Epithelial cell of prostate (primary cell): ENCODE measurements around the gene HNF1B.
A peak's percentile ranks its signal among the peaks of the same experiment; 100 is the strongest.
"Not testable (repeated sequence)": the region's sequence is repeated elsewhere in the genome, so short reads cannot be mapped to it uniquely, and the experiment has no call there.

Source experiments
- DNase-seq: peaks from one replicate; pipeline ENCODE4 v3.0.0-alpha.2; 2011; ENCODE audit warnings: low read depth, low spot score
- H3K27ac ChIP-seq: fragments of 450-650 bp; 2 replicates; pipeline ENCODE4 v1.5.1; 2017; ENCODE audit warnings: mild to moderate bottlenecking

Gene HNF1B, protein sequence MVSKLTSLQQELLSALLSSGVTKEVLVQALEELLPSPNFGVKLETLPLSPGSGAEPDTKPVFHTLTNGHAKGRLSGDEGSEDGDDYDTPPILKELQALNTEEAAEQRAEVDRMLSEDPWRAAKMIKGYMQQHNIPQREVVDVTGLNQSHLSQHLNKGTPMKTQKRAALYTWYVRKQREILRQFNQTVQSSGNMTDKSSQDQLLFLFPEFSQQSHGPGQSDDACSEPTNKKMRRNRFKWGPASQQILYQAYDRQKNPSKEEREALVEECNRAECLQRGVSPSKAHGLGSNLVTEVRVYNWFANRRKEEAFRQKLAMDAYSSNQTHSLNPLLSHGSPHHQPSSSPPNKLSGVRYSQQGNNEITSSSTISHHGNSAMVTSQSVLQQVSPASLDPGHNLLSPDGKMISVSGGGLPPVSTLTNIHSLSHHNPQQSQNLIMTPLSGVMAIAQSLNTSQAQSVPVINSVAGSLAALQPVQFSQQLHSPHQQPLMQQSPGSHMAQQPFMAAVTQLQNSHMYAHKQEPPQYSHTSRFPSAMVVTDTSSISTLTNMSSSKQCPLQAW

DNA sequence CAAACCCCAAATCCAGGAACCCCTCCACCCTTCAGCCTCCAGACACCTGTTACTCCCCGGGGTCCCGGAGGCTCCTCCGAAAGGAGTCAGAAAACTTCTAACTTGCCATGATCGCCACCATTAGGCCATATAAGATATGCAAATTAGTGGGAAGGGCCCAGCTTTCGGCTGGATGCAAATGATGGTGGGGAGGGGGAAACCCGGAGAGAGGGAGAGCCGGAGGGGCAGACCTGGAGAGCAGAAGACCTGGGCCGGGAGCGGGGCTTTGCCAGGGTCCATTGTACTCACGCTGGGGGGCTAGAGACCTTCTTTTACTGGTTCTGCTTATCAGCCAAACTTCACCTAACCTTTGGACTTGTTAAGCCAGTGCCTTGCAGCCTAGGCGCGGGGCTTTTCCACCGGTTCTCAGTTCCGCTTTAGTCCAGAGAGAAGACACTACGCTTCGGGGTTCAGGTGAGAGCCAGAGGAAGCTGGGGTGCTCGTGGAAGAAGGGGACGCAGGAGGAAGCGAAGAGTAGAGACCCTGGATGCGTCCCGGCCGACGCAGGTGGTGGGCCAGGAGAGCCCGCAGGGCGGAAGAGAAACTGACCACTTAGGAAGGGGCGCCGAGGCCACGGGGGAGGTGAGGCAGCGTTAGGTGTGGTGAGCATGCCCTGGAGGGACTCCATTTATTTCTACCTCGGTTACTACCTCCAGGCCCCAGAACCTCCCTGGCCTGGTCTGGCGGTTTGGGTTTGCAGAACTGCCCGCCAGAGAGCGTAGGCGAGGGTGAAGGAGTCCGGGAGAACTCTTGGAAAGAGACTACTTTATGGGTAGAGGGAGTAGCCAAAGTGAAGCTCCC is at the start of gene HNF1B:
Gene HNF1B, minus strand, starts transcription at position 99 of the 840 bp plus-strand sequence. CDS start 175 bp downstream, outside the sequence.
- peak within 1 kb of the TSS; percentile 70 for H3K27ac ChIP-seq
- DNase-seq = no peak

- no peak for DNase-seq
These were observed 47.9 kb upstream of the HNF1B start for GRCh38 chr17:37792787-37793186.

DNA sequence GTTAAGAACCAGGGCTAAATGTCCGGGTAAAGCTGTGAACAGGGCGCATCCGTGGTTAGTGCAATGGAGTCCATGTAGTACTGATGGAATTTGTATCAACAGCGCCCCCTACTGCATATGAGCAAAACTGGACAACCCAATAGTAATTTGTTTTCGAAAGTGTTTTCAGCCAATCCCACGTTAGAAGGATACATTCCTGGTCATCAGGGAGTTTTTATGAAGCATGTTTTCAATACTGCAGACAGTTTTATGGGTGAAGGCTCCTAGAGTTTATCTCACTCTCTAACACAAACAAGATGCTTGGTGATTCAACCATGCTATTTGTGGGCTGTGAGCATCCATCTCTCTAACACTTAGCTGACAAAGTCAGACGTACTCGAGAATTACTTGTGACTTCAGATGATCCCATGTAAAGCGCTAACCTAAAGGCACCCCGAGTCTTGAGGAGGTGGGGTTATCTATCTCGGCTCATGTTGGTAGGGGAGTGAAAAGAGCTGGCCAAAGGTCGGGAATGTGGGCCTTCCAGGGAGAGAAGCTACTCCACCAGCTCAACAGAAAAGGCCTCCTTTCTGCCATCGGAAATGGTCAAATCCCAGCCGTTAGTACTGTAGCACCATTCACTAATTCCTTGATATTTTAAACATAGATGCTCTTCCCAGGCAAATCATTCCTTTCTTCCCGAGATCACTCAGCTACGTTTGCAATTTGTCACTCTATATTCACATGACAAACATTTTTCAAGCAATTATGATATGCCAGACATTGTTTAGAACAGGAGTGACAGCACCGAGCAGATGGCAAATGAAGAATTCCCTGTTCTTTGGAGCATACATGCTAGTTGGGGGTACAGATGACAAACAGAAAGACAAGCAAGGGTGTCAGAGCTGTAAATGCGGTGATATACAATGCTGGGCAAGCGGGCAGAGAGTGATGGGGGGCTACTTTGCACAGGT is 46.9 kb upstream of the HNF1B start:
- no peak for DNase-seq
- H3K27ac ChIP-seq = no peak overlapping the region

More at GRCh38 chr17:37792787-37793186, 47.9 kb upstream of the HNF1B start:
- H3K27ac ChIP-seq = no peak overlapping the region

DNA sequence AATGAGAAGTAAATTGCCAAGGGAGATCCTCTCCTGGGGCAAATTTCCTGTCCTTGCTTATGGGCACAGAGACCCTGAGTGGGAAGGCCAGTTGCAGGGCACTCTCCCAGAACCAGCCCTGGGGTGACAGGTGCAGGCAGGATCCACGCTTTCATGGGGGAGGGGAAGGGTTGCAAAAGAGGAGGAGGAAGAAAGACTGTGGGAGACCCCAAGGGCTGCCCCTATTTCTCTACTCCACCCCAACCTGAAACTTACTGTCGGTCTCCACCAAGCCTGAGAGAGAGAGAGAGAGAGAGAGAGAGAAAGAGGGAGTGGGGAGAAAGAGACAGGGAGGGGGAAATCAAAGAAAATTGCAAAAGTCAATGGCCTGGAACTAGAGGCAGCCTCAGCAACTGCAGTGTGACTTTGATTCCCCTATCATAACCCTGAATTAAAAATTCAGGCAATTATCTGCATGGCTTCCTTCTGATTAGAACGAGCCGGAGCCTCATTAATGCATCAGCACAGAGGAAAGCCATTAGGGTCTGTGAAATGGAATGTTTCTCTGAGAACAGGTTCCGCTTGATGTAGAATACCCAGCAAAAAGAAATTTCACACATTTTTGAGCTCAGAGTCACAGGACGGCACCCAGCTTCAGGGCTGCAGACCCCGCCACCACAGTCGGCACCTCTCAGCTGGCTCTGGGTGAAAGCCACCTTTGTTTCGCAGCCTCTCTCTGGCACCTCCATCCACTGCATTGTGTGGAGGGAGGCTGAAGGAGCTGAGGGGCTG is 45.1 kb upstream of the HNF1B start:
- DNase-seq = no peak
- H3K27ac ChIP-seq = no peak overlapping the region

DNA sequence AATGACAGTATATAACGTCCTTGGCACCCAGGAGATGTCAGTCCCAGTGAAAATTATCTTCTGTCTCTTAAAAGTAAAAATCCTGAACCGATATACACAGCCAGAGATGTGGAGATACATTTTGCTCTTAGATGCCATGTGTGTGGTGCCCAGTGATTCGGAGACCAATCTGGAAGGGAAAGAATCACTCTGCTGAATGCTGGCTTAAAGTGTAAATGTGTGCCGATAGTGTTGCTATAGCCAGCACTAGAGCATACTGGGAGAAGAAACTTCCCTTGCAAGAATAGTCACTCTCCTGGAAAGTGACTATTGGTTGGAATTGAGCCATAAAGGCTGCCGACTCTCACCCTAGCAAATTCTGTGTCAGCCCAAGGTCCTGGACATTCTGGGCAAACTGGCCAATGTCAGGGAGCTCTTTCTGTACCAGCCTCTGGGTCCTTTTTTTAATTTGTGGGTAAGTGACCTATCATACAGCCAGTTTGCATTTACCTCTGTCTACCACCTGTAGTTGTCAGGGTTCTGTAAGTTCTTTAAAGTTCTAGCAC is 44.2 kb upstream of the HNF1B start:
- DNase-seq = no peak
- H3K27ac ChIP-seq = no peak overlapping the region

- DNase-seq = no peak
- no peak overlapping the region for H3K27ac ChIP-seq
These were observed 43.7 kb upstream of the HNF1B start for GRCh38 chr17:37788526-37788925.

DNA sequence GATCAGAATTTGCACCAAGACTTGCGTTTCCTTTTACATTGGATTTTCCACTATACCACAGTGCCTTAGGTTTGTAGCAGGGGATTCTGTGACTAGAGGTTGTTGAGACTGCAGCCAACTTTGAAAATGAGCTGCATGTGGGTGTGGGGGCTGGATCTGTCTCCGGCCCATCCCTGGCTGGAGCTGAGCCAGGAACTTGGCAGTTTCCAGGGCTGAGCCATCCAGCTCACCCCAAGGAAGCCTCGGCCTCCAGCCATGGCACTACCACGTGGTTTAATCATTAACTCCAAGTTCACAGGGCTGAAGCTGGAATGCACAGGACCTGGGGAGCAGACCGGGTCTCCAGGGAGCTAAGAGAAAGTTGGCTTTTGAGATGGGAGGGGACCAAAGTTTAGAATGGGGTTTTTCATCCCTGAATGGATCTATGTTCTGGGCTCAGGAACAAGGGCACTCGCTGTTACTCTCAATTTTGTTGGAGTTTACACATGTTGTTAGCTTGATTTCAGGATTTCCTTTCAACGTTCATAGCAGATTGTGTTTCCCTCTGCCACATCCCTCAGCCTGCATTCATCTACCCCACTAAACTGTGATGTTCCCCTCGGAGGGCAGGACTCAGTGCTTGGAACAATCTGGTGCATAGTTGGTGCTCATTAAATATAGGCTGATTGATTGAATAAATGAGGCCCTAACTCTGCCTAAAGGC is 42.3 kb upstream of the HNF1B start:
- no peak for DNase-seq

DNA sequence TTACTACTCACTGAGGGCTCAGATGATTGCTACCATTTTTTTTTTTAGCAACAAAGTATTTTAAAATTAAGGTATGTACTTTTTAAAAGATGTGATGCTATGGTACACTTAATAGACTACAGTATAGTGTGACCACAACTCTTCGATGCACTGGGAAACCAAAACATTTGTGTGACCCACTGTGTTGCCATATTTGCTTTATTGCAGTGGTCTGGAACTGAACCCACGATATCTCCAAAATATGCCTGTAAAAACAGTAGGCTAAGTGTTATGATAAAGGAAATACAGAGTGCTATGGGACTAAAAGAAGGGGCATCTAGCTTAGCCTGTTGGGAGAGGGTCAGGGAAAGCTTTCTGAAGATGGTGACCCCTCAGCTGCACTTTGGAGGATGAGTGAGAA is 41.6 kb upstream of the HNF1B start:
- no peak for DNase-seq
- H3K27ac ChIP-seq = no peak overlapping the region

More for the DNA sequence above, 42.3 kb upstream of the HNF1B start:
- no peak overlapping the region for H3K27ac ChIP-seq

DNA sequence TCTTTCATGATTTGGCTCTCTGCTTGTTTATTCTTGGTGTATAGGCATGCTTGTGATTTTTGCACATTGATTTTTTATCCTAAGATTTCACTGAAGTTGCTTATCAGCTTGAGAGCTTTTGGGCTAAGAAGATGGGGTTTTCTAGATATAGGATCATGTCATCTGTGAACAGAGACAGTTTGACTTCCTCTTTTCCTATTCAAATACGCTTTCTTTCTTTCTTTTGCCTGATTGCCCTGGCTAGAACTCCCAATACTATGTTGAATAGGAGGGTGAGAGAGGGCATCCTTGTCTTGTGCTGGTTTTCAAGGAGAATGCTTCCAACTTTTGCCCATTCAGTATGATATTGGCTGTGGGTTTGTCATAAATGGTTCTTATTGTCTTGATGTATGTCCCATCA is 37.6 kb upstream of the HNF1B start:
- H3K27ac ChIP-seq, DNase-seq: not testable (repeated sequence)

GRCh38 chr17:37781451-37781850 is 36.6 kb upstream of the HNF1B start:
- no peak overlapping the region for H3K27ac ChIP-seq
- DNase-seq = no peak

- no peak overlapping the region for H3K27ac ChIP-seq
- no peak for DNase-seq
These were observed 34.7 kb upstream of the HNF1B start for GRCh38 chr17:37779554-37779953.

- no peak overlapping the region for H3K27ac ChIP-seq
These were observed 29.6 kb upstream of the HNF1B start for GRCh38 chr17:37774504-37774903.

DNA sequence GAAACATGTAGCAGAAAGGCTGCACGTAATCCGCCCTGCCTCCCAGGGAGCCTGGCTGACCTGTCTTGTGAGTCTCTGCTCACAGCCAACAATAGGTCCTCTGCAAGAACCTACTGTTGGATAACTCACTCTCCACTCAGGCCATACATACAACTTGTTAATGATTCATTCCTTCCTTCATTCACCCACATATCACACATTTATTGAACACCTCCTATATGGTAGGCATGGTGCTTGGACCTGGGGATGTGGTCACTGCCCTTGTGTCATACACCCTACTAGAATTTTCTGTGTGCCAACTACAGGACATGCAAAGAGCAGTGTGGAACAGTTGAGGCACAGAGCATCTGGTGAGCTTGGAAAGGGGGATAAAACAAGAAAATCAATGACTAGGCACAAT is 28.1 kb upstream of the HNF1B start:
- H3K27ac ChIP-seq = no peak overlapping the region
- DNase-seq = no peak

More at GRCh38 chr17:37774504-37774903, 29.6 kb upstream of the HNF1B start:
- no peak for DNase-seq

DNA sequence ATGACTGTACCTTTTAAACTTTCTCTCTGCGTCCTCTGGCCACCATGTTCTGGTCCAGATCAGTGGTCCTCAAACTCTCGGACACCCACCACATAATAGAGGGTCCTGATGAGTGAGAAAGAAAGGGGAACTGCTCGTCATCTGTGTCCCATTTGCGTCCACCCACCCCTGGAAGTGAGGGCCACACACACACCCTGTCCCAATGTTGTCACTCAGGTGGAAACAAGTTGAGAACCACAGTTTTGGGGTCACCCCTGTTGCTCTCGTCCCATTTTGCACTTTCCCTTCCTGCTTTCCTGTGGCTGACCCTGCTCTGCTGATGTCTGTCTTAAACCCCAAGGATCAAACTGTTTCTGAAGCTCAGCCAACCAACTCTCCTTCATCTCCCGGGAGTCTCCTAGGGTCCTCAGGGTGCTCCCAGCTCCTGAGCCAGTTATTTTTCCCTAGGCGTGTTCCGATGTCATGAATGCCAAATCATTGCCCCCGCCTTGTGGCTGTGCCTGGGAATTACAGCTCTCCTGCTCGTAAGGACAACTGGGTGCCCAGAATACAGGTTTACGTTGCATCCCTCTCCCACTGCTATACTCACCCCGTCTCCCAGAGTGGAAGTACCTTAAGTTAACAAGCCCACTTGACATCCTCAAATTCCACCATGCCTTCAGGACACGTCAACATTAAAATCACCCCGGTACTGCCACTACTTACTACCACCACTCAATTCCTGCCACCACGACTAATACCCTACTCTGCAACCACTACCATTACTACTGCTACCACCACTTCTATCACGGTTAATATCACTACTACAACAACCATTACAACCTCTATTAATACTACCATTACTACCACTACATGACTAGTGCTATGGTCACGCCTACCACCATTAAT is 26.0 kb upstream of the HNF1B start:
- no peak for DNase-seq
- no peak overlapping the region for H3K27ac ChIP-seq

GRCh38 chr17:37769050-37769449 is 24.2 kb upstream of the HNF1B start:
- DNase-seq = no peak
- H3K27ac ChIP-seq = no peak overlapping the region

DNA sequence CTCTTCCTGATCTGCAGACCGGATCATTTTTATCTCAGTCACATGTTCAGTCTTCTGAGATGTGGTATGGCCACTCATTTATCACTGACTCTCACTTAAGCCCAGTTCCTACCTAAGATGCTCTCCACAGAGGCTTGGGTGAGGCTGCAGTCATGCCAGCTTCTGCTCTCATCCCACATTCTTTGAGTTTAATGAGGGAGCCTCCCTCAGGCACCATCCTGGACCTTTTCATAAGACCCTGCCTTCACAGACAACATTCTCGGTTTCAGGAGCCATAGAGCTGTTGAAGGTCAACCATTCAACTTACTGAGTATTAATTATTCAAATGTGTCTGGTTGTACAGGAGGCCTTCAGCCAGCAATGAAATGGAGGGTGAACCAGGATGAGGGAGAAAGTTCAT is 23.6 kb upstream of the HNF1B start:
- H3K27ac ChIP-seq = no peak overlapping the region
- no peak for DNase-seq

DNA sequence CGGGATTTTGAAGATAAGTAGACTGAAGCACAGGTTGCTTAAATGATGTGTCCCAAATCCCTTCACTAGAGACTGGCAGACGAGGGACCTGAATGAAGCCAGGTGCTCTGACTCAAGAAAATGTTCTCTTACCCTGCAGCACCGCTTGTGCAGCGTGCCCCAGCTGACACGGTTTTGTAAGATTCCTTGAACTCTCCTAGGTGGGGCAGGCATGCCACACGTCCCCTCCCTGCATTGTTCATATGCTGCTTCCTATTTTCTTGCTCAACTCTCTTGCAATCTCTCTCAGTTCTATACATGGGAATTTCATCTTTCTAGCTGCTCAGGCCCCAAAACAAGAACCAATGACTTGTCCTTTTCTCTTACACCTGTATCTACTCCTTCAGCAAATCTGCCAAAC is 22.1 kb upstream of the HNF1B start:
- H3K27ac ChIP-seq = peak overlapping the region; percentile 14
- DNase-seq = no peak
